Stimulated activated CD4-positive, alpha-beta T cell treated with anti-CD3 and anti-CD28 coated beads, TNF-alpha, amount 100 ng/mL, for 4 hours (primary cell): Measurements from ENCODE around the gene HSPA8.
"Not testable (repeated sequence)": the region's sequence is repeated elsewhere in the genome, so short reads cannot be mapped to it uniquely, and the experiment has no call there.

Experiments used
- DNase-seq, 3 experiments: peaks; one replicate each; pipeline ENCODE4 v3.0.0-alpha.2; 2020; ENCODE audit warnings: low read depth in 3 of 3

HSPA8 gene

DNA sequence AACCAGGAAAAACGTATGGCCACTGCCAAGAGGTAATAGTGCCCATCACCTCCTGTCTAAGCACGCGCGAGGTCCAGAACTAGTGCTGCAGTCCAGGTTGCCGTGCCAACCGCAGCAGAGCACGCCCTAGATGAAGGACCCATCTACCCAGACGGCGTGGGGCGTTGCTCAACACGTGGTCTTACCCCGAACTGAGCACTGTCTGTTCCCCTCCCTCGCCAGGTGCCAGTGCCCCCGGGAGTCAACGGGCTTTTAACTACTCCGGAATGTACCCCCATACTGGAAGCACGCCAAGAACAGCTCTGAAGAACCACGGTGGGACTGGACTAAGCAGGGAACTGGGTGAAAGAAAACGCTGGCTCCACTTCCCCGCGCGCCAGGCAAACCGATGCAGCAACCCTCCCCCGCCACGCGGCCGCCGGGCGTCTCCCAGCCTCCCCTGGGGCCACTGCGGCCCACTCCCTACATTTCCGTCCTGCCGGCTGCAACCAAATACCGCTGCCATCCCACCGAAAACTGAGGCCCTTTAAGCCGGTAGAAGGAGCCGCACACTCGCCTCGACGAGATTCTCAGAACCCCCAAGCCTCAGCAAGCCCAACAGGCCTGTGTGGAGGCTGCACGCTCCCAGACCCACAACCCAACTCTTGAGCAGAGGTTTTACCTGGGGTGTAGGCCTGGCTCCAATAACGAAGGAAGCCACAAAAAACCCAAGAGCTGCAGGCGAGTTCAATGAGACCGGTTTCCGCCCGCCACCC lies at the start of gene HSPA8:
Gene HSPA8 (minus strand): TSS at position 734 of the 755 bp plus-strand sequence. CDS start 812 bp downstream, outside the sequence.
- DNase-seq = peak; percentile 34 to 70 (median 42)

DNA sequence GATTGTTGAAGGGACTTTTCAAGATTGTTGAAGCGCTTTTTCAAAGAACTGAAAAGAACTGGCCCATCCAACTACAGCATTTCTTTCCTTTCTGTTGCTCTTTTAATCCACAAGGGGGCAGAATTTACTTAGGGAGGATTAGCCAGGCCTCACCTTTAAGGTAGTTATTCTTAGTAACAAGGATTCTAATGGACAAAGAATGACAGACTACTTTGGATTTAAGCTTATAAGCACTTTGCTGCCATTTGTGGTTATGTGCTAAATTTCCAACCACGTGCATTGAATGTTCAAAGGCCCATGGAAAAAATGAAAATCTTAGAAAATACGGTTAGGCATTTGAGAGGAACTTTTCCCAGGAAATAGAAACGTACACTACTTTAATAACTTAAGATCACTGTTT lies 49.5 kb upstream of the HSPA8 start:
- no peak for DNase-seq

DNA sequence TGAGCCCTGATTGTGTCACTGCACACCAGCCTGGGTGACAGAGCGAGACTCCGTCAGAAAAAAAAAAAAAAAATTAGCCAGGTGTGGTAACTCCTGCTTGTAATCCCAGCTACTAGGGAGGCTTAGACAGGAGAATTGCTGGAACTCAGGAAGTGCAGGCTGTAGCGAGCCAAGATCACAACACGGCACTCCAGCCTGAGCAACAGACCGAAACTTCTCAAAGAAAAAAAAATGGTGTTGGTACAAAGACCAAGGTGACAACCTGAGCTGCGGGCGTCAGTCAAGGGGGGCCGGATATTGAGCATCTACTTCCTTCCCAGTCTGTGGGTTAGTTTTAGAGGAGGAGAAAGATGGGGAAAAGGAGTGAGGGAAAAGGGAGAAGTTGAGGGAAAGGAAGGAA lies 48.5 kb upstream of the HSPA8 start:
- DNase-seq = no peak

DNA sequence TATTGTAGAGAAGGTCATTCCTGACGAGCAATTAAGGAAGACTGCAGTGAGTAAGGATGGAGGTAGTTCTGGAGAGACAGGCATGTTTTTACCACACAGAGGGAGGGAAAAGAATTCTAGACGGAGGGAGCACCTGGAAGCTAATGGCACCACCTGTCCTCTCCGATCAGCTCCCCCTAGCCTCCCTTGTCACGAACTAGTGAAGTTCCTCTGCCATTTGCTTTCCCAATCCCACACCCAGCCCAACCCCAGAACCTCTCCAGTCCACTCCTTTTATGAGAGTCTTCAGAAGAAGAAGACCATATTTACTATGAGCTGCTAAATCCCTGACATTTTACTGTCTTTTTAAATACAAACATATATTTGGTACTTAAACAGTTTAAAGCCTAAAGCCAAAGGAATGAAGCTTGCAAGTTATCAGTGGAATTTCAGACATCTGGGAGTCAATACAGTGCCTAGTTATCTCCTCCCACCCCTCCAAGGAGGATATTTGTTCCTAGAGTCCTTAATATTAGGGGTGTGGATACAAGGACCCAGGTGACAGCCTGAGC lies 46.1 kb upstream of the HSPA8 start:
- DNase-seq = no peak

DNA sequence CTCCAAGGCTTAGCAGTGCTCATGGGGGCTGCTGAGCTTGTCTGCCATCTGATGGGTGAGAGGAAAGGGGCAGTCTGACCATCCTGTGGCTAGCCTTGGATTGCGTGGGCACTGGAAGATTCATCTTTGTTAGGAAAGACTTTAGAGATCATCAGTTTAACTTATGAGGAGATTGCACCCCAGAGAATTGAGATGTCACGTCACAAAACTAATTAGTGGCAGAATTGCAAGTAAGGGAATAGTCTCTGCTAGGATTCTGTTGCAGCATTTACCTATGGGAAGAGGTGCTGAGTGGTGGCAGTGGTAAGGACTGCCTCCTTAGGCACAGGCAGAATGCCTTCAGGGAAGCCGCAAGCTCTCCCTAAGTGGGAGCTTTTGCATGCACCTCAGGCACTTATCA lies 42.8 kb upstream of the HSPA8 start:
- DNase-seq = no peak

DNA sequence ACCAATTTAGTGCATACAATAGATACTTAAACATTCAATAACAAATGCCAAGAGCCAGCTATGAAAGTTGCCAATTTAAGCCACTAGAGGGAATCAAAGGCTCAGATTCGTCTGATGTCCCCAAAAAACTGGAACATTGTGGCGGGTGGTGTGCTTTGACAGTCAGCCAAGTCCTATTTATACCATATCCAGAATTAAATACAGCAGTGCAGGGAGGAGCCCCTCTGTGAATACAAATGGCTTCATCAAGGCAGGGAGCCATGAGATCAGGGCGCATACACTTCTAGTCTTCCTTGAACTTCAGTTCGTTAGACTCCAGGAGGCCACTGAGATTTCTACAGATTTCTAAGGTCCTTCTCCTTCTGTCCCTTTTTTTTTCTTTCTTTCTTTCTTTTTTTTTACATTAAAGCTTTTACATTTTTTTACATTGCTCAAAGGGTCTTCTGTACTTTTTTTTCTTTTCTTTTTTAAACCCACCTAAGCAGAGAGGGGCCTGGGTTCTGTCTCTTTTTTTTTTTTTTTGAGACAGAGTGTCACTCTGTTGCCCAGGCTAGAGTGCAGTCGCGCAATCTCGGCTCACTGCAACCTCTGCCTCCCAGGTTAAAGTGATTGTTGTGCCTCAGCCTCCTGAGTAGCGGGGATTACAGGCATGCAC lies 41.5 kb upstream of the HSPA8 start:
- no peak for DNase-seq

DNA sequence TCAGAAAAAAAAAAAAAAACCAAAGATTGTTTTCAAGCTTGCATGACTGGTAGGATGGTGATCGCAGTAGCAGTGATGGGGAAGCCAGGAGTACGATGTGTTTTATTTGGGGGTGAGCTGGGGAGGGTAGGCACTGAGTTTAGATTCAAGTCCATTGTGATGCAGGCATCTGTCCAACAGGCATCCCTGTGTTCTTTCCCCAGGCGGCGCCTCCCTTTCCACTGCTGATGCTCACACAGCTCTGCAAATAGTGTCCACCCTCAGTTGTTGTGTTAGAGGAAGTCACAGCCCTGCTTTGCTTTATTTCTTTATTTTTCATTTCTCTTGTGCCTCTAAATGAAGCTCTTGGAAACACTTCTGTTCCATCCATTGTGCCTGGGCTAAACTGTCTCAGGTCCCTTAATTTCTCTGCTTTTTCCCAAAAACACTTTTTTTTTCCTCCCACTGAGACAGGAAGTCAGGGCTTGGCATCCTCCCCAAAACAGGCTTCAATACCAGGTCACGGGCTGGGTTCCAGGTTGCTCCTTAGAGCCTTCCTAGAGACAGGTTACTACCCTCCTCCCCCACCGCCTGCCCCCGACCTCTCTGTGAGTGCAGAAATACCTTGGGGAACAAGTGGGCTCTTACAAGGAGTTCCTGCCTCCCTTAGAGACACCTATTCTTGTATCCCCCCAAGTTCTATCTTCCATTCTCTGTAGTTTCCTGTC lies 38.6 kb upstream of the HSPA8 start:
- DNase-seq = no peak

DNA sequence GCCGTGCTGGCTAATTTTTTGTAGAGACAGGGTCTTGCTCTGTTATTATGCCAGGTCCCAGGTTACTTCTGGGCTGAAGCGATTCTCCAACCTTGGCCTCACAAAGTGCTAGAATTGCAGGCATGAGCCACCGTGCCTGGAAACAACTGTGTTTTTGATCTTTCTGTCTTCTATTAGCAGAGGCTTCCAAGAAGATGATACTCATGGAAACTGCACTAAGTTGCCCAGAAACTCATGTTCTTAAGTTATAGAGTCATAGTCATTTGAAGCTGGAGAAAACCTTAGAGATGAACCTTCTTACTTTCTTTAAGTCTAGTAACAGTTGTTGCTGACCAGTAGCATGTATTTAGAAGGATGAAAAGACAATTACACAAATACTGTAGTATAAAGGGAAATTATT lies 37.1 kb upstream of the HSPA8 start:
- DNase-seq = no peak

DNA sequence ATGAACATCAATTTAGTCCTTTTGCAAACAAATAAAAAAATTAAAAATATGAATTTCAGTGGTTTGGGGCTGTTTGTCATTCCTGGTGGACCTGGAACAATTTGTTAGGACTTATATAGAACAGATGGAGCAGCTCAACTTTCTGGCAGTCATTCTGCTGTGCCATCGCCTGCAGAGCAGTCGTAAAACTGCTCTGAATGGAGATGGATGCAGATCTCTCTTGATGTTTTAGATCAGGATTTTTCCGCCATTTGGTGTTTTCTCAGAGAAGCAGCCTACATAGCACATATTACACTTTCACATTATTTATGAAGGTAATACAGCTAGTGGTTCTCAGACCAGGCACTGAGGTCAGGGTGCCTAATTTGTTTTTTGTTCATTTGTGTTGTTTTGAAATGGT lies 31.8 kb upstream of the HSPA8 start:
- no peak for DNase-seq

DNA sequence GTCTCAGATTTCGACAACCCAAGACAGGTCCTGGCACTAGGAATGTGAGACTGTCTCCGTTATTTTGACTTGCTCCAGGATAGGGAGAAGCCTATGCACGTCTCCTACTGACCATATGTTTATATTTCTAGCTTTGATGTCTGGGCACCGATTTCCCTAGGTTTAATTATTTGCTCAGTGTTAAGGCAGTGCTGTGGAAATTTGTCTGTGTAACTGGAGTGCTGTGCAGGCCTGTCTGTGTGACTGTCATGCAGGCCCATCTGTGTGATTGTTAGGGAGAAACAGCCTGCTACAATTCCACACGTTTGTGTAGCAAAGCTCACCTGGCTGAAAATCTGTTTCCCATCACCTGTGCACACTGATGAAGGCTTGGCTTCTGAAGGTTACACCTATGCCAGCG lies 29.6 kb upstream of the HSPA8 start:
- no peak for DNase-seq

DNA sequence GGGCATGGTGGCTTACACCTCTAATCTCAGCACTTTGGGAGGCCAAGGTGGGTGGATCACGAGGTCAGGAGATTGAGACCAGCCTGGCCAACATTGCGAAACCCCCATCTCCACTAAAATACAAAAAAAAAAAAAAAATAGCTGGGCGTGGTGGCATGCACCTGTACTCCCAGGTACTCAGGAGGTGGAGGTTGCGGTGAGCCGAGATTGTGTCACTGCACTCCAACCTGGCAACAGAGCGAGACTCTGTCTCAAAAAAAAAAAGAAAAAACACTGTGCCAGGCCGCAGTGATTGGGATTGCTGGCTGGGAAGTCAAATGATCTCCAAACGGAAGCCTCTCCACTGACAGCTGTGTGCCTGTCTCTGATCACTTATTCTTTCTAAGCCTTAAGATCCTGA lies 28.2 kb upstream of the HSPA8 start:
- DNase-seq = not testable (repeated sequence)

DNA sequence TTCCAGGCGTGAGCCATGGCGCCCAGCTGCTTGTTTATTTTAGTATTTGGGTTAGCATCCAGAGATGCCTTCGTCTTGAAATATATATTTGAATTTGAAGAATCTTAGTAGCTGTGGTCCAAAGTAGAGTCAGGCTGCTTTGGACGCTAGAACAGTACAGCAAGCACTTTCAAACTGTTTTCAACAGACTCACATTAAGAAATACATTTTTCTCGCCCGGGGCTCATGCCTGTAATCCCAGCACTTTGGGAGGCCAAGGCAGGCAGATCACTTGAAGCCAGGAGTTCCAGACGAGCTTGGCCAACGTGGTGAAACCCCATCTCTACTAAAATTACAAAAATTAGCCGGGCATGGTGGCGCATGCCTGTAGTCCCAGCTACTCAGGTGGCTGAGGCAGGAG lies 27.0 kb upstream of the HSPA8 start:
- not testable (repeated sequence) for DNase-seq

DNA sequence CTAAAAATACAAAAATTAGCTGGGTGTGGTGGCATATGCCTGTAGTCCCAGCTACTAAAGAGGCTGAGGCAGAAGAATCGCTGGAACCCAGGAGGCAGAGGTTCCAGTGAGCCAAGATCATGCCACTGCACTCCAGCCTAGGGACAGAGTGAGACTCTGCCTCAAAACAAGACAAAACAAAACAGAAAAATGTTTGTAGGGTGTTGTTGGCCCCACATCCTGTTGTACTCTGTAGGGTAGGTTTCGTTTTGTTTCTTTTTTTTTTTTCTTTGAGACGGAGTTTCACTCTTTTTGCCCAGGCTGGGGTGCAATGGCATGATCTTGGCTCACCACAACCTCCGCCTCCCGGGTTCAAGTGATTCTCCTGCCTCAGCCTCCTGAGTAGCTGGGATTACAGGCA lies 25.7 kb upstream of the HSPA8 start:
- DNase-seq = not testable (repeated sequence)

DNA sequence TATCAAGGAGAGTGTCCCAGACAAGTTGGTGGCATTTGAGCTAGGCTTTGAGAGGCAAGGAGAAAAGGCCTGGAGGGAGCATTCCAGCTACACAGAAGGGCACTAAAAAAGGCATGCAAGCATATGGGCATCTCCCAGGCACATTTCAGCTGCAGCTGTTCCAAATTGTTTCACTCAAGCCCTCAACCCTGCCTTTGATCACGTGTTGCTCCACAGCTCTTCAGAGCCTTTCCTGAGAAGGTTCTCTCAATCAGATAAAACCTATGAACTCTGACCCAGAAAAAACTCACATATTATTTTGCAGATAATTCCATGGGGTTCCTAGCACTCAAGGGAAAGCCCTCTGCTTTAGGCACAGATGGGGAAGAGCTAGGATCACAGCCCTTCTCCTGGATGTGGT lies 24.4 kb upstream of the HSPA8 start:
- DNase-seq = no peak

DNA sequence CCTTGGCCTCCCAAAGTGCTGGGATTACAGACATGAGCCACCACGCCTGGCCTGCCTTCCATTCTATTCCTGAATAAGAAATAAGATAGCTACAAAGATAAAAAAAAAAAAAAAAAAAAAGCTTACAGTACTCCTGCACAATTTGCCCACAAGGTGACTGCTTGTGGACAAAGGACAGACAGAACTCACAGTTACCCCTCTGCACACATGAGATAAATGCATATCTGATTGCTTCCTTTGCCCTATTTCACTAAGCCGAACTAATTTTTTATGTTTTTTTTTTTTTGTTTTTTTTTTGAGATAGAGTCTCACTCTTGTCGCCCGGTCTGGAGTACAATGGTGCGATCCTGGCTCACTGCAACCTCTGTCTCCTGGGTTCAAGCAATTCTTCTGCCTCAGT lies 23.6 kb upstream of the HSPA8 start:
- no peak for DNase-seq

DNA sequence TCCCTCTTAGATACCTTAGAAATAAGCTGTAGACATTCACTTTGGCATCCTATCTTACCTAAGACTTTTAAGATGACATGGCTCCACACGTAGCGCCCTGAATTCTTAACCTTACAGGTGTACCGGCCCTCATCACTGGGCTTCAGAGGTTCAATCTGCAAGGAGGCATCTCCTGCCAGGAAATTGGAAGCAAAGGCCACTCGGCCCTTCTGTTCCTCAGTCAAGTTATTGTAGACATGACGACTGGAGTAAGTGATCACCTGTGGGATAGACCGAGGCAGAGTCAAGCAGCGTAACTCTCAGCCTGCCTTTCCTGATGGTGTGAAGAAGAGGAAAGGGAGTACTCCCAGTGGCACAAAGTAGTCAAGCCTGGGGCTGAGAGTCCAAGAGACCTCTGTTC lies 22.5 kb upstream of the HSPA8 start:
- no peak for DNase-seq

DNA sequence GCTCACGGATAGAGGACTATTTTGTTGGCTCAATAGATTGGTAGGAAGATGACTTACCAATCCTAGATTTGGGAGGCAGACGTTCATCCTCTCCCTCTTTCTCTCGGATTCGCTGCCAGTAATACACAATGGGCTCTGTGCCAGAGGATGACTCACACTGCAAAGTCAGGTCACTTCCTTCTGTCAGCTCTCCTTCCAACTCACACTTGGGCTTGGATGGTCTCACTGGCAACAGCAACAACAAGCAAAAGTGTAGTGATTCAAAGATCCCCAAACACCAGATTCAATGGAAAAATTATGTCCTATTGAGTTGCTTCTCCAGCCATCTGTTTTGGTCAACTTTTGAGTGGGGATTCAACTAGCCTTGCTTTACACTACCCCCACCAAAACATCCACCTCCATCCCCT lies 21.7 kb upstream of the HSPA8 start:
- peak in 2 of 3 experiments; percentile 50 to 52 for DNase-seq

DNA sequence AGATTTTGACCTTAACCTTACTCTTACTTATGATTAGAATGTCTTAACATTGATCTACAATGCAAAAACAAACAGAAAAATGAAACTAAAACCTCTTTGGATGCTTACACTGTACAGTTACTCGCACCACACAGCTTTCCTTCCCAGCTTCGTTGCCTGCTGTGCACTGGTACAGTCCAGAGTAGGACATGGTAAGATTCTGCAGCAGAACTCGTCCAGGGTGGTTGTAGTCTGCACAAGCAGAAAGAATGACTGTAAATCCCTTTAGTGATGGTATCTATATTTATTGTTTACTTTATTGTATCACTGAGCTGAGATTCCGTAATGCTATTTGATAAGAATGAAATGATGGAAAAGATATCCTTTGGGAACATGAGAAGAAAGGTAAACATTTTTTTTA lies 21.0 kb upstream of the HSPA8 start:
- DNase-seq = no peak

DNA sequence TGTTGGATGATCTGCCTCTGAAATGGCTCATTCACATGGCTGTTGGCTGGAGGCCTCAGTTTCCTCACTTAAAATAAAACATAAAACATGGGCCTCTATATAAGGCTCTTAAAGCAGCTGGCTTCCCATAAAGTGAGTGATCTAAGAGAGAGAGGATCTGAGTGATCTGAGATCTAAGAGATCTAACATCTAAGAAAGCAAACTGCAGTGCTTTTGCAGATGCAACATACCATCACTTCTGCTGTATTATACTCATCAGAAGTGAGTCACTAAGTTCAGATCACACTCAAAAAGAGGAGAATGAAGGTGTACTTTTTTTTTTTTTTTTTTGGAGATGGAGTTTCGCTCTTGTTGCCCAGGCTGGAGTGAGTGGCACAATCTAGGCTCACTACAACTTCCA lies 18.1 kb upstream of the HSPA8 start:
- DNase-seq = no peak

DNA sequence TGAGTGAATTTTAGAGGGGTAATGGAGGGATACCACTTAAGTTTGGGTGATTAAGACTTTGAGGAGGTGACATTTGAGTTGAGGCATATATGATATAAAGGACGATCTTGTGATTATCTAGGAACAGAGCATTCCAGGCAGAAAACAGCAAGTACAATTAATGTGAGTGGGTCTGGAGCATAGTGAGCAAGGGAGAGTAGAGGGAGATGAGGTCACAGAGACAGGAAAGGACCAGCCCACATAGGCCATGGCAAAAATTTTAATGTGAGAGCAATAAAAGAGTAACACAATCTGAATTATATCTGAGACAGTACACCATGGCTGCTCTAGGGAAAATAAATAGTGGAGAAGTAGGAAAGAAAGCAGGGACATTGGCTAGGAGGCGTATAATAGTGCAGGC lies 14.5 kb upstream of the HSPA8 start:
- DNase-seq = no peak

DNA sequence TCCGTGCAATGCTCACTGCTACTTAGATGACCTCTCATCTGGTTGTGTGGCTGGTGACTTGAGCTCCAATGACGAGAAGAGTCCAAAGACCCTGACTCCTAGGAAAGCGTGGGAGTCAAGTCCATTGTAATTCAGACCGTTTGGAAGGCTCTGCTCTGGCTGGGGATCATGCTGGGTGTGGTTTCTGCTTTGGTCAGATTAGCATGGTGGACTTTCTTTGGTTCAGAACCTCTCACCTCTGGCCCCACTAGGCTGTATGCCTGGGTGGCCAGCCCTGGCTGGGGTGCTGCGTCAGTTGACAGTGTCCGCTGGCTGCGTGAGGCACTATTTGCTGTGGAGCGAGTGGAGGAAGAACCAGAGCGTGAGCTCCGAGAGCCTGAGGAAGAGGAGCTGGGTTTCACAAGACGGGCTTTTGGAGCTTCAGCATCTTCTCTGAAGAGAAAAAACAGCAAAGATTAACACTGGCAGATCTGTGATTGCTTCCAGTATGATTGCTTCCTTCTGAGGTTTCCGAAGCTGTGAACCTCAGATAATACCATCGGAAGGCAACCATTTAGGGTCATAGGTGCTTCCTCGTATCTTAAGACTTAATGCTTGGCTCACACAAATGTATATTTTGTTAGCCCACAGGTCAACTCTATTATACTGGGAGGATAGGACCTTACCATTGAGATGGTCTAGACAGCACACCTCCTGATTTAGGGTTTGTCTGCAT lies 11.6 kb upstream of the HSPA8 start:
- DNase-seq = no peak

DNA sequence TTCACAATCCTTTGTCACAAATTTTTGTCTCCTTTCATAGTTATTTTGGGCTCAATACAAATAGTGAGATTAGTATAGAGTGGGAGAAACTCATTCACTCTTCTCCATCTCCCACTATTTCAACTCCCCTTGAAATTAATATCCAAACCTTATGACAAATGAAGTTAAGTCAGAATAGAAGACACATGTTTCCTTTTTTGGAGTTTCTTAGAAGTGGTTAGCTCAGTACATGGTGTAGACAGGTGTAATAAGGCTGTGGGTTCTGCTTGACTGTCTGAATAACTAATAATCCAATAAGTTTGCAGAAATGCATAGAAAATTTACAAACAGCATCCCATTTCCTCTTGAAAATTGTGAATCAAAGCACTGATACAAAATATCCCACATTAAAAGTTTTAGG lies 10.8 kb upstream of the HSPA8 start:
- no peak for DNase-seq
